Activated T-cell treated with anti-CD3 and anti-CD28 coated beads, Interleukin-2, amount 50 U/mL, for 4 hours (primary cell): ENCODE data around the gene USP6NL. TPM values are rescaled to one million over a fixed set of nuclear protein-coding genes. Genes with fewer than 3 reads are reported as not detected.

ENCODE experiments used
- ATAC-seq, 2 donors: fragments of 200-7000 bp; cut with Tn5 transposase; one replicate each; pipeline ENCODE4 v1.10.0; 2021
- DNase-seq: peaks from one replicate; pipeline ENCODE4 v3.0.0-alpha.2; 2020
- H3K27me3 Mint-ChIP-seq: one replicate; pipeline ENCODE4 v1.8.0; 2021; ENCODE audit warnings: low read depth, mixed read lengths
- H3K36me3 Mint-ChIP-seq: one replicate; pipeline ENCODE4 v1.8.0; 2022; ENCODE audit warnings: mixed read lengths; ENCODE audit not compliant: insufficient read depth
- H3K4me1 Mint-ChIP-seq: one replicate; pipeline ENCODE4 v1.8.0; 2021; ENCODE audit warnings: low read depth, mixed read lengths
- H3K4me3 Mint-ChIP-seq: one replicate; pipeline ENCODE4 v1.8.0; 2021; ENCODE audit warnings: mild to moderate bottlenecking, moderate library complexity, mixed read lengths
- H3K9me3 Mint-ChIP-seq: one replicate; pipeline ENCODE4 v1.8.0; 2021; ENCODE audit warnings: mixed read lengths
- total RNA-seq, 3 donors: library from RNA; stranded (reverse); gene quantifications; one replicate each; pipeline ENCODE4 v1.2.1, GENCODE V29; 2021

USP6NL gene
- total RNA-seq, 3 donors from 2014 or later = 4.7 to 5.3 (median 4.7) TPM

DNA sequence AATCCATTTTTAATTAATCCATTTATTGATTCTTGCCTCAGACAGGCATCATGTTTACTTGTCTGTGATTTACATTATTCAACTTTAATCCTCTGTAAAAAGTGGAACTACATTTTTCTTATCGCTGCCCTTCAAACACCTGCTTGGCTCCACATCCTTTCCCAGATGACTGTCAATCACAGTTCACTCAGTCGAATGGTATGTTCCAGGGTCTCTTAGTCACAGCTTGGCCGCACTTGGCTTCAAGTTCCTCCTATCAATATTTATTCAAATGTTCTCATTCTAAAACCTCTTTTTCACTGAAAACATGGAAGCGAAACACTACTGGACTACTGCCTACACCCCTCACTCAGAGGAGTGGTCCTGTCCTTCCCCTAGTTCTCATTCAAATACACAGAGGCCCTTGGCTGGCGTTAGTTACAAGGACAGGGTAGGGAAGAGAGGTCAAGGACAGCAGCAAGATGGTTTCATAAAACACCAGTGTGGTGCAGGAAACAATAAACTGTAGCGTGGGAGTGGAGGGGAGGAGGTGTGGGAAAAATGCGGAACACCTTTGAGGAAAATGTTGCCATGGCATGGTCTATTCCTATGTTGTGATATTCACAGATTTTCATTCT lies 143.2 kb downstream of the USP6NL start:
- H3K4me1 Mint-ChIP-seq = peaks cover 2% of the 10 kb centered on the region
- ATAC-seq (no peak), DNase-seq (no peak)
- no peaks in the 10 kb centered on the region for H3K9me3 Mint-ChIP-seq
- H3K27me3 Mint-ChIP-seq = no peaks in the 10 kb centered on the region
- no peak overlapping the region for H3K4me3 Mint-ChIP-seq
- peaks cover 7% of the 10 kb centered on the region for H3K36me3 Mint-ChIP-seq

DNA sequence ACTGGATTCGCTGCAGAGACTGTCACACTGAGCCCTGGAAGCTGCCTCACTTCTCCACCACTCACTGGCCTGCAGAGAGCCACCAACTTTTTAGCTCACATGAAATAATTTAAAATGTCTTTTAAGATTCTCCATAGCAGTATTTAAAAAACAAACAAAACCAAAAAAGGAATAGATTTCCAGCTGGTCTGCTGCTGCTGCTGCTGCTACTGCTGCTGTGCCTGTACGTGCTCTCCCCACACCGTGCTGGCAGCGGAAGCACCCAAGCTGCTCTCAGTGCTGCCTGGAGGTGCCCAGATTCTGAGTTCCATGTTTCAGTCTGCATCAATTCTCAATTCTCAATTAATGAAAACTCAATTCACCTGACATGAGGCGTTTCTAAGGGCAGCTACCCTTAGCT lies 146.0 kb downstream of the USP6NL start:
- no peak for ATAC-seq
- Mint-ChIP-seq H3K27me3 (no peaks in the 10 kb centered on the region), H3K4me1 (no peaks in the 10 kb centered on the region), H3K4me3 (no peak overlapping the region), H3K9me3 (no peaks in the 10 kb centered on the region), H3K36me3 (peaks cover 6% of the 10 kb centered on the region)
- DNase-seq = no peak

DNA sequence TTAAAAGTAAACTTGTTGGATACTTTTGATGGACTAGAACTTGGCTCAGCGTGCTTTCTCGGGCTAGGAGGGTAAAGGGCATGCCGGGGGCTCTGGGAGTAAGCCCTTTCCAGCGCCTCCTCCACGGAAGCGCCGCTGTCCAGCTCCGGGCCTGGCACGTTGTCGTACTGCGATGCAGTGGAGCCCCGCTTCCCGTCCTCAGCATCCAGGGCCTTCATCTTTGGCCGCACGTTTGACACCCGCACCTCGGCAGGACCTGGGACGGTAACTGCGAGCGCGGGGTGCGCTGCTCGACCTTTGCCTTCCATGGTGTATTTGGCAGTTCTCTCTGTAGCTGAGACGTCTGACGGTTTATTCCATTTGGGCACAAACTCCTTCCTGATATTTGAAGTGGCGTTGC lies 148.3 kb downstream of the USP6NL start:
- no peak for DNase-seq

DNA sequence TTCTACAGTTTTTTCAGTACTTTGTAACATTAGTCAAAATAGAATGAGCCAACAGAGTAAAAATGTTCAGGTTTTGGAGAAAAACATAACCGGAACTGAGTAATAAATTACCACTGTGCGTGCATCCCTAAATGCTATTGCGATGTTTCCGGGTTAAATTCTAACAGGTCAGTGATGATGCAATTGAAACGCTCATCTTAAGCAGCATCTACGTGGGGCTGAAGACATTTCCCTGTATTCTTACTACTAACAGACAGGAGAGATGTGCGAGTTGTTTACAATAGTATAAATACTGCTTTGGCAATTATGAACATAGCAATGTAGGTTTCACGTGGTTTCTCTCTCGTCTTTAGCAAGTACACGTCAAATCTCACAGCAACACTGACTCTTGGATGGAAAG lies 149.4 kb downstream of the USP6NL start:
- ATAC-seq (no peak), DNase-seq (no peak)
- H3K36me3 Mint-ChIP-seq = peaks cover 6% of the 10 kb centered on the region
- H3K4me1 Mint-ChIP-seq = no peaks in the 10 kb centered on the region
- H3K9me3 Mint-ChIP-seq = no peaks in the 10 kb centered on the region
- no peaks in the 10 kb centered on the region for H3K27me3 Mint-ChIP-seq
- no peak overlapping the region for H3K4me3 Mint-ChIP-seq

More for the DNA sequence above, 148.3 kb downstream of the USP6NL start:
- no peak overlapping the region for H3K4me3 Mint-ChIP-seq
- H3K9me3 Mint-ChIP-seq = no peaks in the 10 kb centered on the region
- H3K4me1 Mint-ChIP-seq = no peaks in the 10 kb centered on the region
- peaks cover 6% of the 10 kb centered on the region for H3K36me3 Mint-ChIP-seq
- H3K27me3 Mint-ChIP-seq = no peaks in the 10 kb centered on the region
- ATAC-seq = no peak

DNA sequence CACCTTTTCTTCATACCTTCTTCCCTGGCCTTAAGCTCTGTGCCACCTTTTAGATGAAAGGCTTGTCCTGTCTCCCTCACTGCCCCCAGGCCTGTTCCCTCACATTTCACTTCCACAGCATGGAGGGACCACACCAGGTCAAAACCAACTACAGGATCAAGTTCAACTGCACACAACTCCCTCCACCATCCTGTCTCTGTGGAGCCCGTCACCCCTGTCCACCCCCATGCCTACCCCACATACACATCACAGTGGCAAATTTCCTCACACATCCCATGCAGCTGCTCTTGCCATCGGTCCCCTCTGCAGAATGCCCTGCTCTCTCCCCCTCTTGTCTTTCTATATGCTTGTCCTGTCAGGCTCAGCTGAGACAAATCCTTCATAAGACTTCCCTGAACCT lies 154.1 kb downstream of the USP6NL start:
- Mint-ChIP-seq H3K4me3 (no peak overlapping the region), H3K4me1 (no peaks in the 10 kb centered on the region), H3K9me3 (no peaks in the 10 kb centered on the region), H3K36me3 (peaks cover 2% of the 10 kb centered on the region), H3K27me3 (no peaks in the 10 kb centered on the region)
- ATAC-seq = no peak
- no peak for DNase-seq

DNA sequence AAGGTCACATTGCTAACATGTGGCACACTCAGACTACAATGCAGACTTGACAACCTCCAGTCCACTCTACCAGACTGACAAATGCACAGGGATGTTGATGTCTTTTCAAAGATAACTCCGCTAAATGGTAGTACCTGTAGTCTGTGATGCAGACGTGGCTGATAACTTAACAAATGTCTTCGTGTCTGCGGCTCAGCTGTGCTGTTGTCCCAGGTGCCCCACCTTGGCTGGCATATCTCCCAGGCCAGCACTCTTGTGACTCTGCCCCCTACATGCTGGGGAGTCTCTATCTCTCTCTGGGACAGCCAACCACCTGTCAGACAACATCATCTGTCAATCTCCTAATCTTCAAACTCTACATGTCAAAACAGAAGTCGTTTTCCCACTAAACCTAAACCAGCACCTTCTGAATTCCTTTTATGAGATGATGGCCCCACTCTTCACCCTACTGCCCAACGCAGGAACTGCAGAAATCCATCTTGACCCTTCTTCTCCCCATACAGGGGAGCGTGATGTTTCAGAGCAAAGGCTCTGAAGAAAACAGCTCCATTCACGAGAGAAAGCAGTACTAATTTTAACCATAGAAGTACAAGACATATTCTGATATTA lies 156.4 kb downstream of the USP6NL start:
- Mint-ChIP-seq H3K36me3 (peaks cover 2% of the 10 kb centered on the region), H3K9me3 (no peaks in the 10 kb centered on the region), H3K27me3 (no peaks in the 10 kb centered on the region), H3K4me1 (peaks cover 3% of the 10 kb centered on the region), H3K4me3 (no peak overlapping the region)
- ATAC-seq (no peak), DNase-seq (no peak)

DNA sequence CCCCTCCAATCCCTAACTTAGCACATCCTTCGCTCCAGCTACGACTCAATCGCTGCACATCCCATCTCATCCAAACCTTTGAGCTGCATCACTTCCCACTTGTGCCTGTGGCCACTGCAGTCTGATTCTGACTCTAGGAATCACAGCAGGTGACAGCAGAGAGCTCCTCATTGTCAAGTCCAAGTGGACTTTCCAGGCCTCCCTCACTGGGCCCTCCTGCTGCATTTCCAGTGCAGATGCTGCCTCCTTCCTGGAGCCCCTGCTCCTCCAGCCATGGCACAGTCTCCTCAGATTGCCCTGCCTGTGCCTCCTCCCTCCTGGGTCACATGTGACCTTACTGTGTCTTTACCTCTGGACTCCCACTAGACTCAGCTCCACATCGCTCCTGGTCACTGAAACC lies 157.3 kb downstream of the USP6NL start:
- no peak overlapping the region for H3K4me3 Mint-ChIP-seq
- no peaks in the 10 kb centered on the region for H3K27me3 Mint-ChIP-seq
- DNase-seq (no peak), ATAC-seq (no peak)
- H3K9me3 Mint-ChIP-seq = no peaks in the 10 kb centered on the region
- peaks cover 2% of the 10 kb centered on the region for H3K36me3 Mint-ChIP-seq
- peaks cover 3% of the 10 kb centered on the region for H3K4me1 Mint-ChIP-seq

DNA sequence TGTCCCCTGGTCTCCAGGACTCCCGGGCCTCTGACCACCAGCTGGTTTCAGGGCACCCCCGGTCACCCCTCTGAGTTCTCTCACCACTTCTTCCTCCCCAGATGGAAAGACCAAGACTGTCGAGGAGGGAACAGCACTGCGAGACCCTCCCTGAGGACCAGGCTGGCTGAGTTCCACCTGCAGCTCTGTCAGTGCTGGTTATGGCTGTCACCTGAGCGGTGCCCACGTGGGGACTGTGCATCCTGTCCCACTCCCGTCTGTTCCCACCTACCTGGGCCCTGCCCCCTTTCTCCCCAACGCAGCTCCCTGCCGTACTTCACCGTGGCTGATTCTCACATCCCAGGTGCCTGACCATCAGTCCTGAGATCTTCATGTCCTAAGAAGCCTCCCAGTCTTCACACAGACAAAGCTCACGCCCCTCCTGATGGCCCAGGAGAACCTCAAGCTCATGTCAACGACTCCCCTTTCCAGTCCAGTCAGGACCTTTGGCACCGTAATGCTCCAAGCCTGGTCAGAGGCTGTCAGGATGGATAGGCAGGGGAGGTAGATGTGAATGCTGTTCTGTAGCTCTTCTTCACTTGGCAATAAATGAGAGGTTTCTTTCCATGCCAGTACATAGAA lies 159.7 kb downstream of the USP6NL start:
- no peak overlapping the region for H3K4me3 Mint-ChIP-seq
- no peaks in the 10 kb centered on the region for H3K27me3 Mint-ChIP-seq
- H3K36me3 Mint-ChIP-seq = peaks cover 2% of the 10 kb centered on the region
- DNase-seq (no peak), ATAC-seq (no peak)
- no peaks in the 10 kb centered on the region for H3K9me3 Mint-ChIP-seq
- peaks cover 9% of the 10 kb centered on the region for H3K4me1 Mint-ChIP-seq

DNA sequence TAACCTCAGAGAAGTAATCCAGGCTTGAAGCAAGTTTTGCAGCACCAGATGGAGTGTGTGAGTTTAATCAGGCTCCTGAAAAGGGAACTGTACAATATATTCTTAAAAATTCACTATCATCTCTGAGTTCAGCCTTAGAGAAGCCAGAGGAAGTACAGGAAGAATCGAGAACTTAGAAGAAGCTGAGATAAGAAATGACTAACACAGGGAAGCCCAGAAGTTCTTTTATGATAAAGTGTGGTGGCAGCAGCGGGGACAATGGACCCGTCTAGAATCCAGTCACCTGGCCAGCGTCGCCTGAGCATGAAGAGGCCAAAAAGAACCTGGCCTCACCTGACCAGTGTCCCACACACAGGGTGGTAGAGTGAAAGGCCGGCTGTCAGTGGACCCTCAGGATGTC lies 161.0 kb downstream of the USP6NL start:
- ATAC-seq (no peak), DNase-seq (no peak)
- H3K4me1 Mint-ChIP-seq = peaks cover 11% of the 10 kb centered on the region
- H3K27me3 Mint-ChIP-seq = no peaks in the 10 kb centered on the region
- peaks cover 2% of the 10 kb centered on the region for H3K36me3 Mint-ChIP-seq
- no peak overlapping the region for H3K4me3 Mint-ChIP-seq
- no peaks in the 10 kb centered on the region for H3K9me3 Mint-ChIP-seq

DNA sequence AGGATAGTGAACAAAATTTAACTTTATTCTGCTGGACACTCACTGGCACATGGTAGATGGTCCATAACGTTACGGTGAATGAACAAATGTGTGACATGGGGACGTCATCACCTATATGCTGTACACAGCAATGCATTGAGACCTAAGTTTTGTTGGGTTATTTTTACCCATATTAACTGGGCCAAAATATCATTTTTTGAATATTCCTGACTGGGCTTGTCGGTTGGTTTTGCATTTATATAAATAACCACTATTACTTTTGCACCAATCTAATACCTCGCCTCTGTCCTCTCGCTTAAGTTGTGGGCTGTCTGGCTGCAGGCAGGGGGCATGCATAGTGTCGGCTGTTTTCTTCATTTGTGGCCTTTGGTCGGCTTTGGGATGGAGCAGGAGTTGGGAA lies 161.7 kb downstream of the USP6NL start:
- DNase-seq (no peak), ATAC-seq (no peak)
- Mint-ChIP-seq H3K9me3 (no peaks in the 10 kb centered on the region), H3K4me1 (peaks cover 11% of the 10 kb centered on the region), H3K4me3 (no peak overlapping the region), H3K27me3 (no peaks in the 10 kb centered on the region), H3K36me3 (peaks cover 2% of the 10 kb centered on the region)

DNA sequence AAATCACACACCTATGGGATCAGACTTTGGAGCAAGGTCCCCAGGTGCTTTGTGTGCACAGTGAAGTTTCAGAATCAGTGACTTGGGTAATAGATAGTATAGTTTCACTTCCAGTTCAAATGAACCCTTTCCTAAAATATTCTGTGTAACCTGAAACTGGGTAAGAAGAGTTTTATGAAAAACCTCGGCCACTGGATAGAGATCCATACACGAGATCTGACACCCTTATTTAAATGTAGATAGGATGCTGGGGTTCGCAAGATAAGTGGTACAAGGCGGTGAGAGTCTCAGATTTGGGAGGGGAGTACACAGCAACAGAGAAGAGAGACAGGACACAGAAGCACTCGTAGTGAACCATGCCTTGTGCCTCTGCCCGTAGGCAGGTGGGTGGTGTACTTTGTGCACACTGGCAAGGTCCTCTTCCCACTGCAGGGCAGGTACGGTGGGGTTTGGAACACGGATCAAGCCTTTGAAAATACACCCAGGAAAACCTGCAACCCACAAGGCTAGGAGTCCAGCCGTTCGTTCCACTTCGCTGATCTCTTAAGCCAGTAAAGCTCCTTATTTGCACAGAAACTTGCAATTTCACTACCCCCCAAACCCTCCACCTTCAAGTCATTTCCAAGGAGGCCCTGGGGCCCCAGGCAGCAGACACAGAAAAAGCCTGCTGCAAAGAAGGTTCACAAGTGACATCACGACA lies 162.8 kb downstream of the USP6NL start:
- DNase-seq (no peak), ATAC-seq (no peak)
- Mint-ChIP-seq H3K36me3 (no peaks in the 10 kb centered on the region), H3K4me1 (peaks cover 11% of the 10 kb centered on the region), H3K4me3 (no peak overlapping the region), H3K27me3 (no peaks in the 10 kb centered on the region), H3K9me3 (no peaks in the 10 kb centered on the region)

DNA sequence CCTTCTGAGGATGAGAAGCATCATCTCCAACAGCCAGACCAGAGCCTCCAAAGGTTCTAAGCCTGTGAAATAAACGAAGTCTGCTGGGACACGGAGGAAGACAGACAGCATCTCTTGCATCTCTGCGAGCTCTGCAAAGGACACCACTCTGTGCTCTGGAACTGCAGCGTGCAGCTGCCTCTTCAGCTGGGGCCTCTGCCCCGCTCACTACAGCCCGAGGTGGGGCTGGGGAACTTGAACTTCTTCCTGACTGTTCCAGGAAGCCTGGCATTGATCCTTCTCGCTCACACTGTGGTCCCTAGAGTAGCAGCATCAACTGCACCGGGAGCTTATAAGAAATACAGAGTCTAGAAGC lies 163.3 kb downstream of the USP6NL start:
- no peaks in the 10 kb centered on the region for H3K27me3 Mint-ChIP-seq
- no peak for ATAC-seq

DNA sequence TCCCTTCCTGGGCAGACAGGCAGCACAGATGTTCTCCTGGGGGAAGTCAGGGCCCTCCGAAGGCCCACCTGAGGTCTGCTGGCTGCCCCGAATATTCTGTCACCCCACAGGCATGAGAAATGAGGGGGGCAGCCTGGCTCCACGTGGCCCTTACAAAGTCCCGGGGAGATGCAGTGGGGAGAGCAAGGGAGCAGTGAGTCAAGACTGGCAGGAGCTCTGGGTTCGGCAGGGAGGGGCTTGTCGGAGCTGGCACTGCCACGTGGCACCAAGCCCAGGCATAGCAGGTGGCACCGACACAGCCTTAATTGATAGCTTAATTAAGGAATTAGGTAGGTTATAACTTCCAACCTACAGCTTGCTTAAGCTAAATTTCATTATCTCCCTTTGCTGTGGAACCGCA lies 163.9 kb downstream of the USP6NL start:
- Mint-ChIP-seq H3K27me3 (no peaks in the 10 kb centered on the region), H3K4me1 (peaks cover 11% of the 10 kb centered on the region), H3K36me3 (no peaks in the 10 kb centered on the region), H3K9me3 (no peaks in the 10 kb centered on the region), H3K4me3 (no peak overlapping the region)
- DNase-seq = no peak
- ATAC-seq = no peak

More for the DNA sequence above, 163.3 kb downstream of the USP6NL start:
- Mint-ChIP-seq H3K4me1 (peaks cover 11% of the 10 kb centered on the region), H3K4me3 (no peak overlapping the region), H3K9me3 (no peaks in the 10 kb centered on the region), H3K36me3 (no peaks in the 10 kb centered on the region)
- no peak for DNase-seq

DNA sequence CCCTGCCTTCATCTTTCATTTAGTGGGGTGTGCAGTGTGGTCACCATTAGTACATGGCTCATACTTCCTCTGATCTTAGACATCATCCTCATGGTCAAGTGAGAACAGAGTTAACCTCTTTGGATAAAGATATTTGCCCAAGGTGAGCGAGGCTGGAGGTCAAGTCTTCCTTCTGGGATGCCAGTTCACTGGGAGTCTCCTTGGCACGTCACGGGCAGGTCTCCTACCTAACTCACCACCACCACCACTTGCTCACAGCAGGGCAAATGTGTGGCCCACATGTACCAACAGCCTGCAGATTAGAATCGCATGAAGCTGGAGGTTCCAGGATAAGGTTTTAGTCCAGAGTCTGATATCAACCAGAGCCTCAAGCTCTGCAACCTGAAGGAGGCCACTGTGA lies 164.6 kb downstream of the USP6NL start:
- H3K4me1 Mint-ChIP-seq = peaks cover 11% of the 10 kb centered on the region
- no peaks in the 10 kb centered on the region for H3K27me3 Mint-ChIP-seq
- DNase-seq (no peak), ATAC-seq (no peak)
- H3K4me3 Mint-ChIP-seq = no peak overlapping the region
- no peaks in the 10 kb centered on the region for H3K36me3 Mint-ChIP-seq
- no peaks in the 10 kb centered on the region for H3K9me3 Mint-ChIP-seq

DNA sequence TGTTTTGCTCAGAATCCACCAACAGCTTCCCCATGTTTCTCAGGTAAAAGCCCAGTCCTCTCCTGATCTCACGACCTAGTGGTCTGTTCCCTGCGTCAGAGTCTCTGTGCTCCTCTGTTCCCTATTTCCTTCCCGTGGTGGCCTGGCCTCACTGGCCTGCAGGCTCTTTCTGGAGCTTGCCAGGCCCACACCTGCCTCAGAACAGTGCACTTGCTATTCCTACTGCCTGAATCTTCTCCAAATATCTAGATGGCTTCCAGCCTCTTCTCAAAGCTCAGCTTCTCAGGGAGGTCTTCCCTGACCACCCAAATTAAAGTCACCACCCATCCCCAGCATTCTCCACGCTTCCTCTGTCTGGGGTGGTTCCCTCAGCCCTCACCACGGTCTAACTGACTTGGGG lies 165.3 kb downstream of the USP6NL start:
- Mint-ChIP-seq H3K36me3 (no peaks in the 10 kb centered on the region), H3K4me3 (no peak overlapping the region), H3K27me3 (no peaks in the 10 kb centered on the region), H3K9me3 (no peaks in the 10 kb centered on the region), H3K4me1 (peaks cover 10% of the 10 kb centered on the region)
- ATAC-seq (no peak), DNase-seq (no peak)
